Fibroblast of lung (primary cell): ENCODE data around the gene DND1. TPM values are rescaled to one million over a fixed set of nuclear protein-coding genes. Genes with fewer than 3 reads are reported as not detected.
A peak's percentile ranks its signal among the peaks of the same experiment; 100 is the strongest.

Experiments used
- DNase-seq, 2 donors: peaks; one replicate each; pipeline versions ENCODE4 v3.0.0 to v3.0.0-alpha.2; 2010; ENCODE audit warnings: low read depth in 2 of 2
- H2AFZ ChIP-seq: 2 replicates; pipeline ENCODE4 v1.5.1; 2012; ENCODE audit warnings: low read length, control low read depth, inconsistent platforms
- H3K27ac ChIP-seq: 2 replicates; pipeline ENCODE4 v1.5.1; 2011; ENCODE audit warnings: low read length, control low read depth; ENCODE audit not compliant: insufficient read depth
- H3K27me3 ChIP-seq: 2 replicates; pipeline ENCODE4 v1.5.1; 2011; ENCODE audit warnings: mild to moderate bottlenecking, low read length; ENCODE audit not compliant: control insufficient read depth, insufficient read depth
- H3K36me3 ChIP-seq: 2 replicates; pipeline ENCODE4 v1.5.1; 2011; ENCODE audit warnings: low read length; ENCODE audit not compliant: control insufficient read depth, insufficient read depth
- H3K4me1 ChIP-seq: 2 replicates; pipeline ENCODE4 v1.5.1; 2011; ENCODE audit warnings: low read length; ENCODE audit not compliant: control insufficient read depth, insufficient read depth; ENCODE audit errors: extremely low read depth
- H3K4me2 ChIP-seq: 2 replicates; pipeline ENCODE4 v1.5.1; 2011; ENCODE audit warnings: low read length, control low read depth; ENCODE audit not compliant: insufficient read depth; ENCODE audit errors: extremely low read depth
- H3K4me3 ChIP-seq, 4 experiments: fragments of 200-600 bp in 1 of 4; sonication (generic) in 1 of 4; replicated peaks in 1 of 4; 2 replicates each; pipeline ENCODE4 v1.5.1; 2011 to 2016; ENCODE audit warnings: low read length in 4 of 4, low read depth in 3 of 4, mild to moderate bottlenecking in 3 of 4, control low read depth in 2 of 4, inconsistent platforms in 1 of 4, mixed read lengths in 1 of 4; ENCODE audit not compliant: insufficient read depth in 1 of 4; ENCODE audit errors: control extremely low read depth in 1 of 4
- H3K79me2 ChIP-seq: 2 replicates; pipeline ENCODE4 v1.5.1; 2012; ENCODE audit warnings: mild to moderate bottlenecking, low read length, inconsistent platforms; ENCODE audit not compliant: control insufficient read depth, insufficient read depth
- H3K9ac ChIP-seq: 2 replicates; pipeline ENCODE4 v1.5.1; 2011; ENCODE audit warnings: mild to moderate bottlenecking, low read length, control low read depth; ENCODE audit not compliant: insufficient read depth
- H3K9me3 ChIP-seq: 2 replicates; pipeline ENCODE4 v1.5.1; 2012; ENCODE audit warnings: low read depth, low read length; ENCODE audit not compliant: control insufficient read depth, insufficient read depth
- H4K20me1 ChIP-seq: 2 replicates; pipeline ENCODE4 v1.5.1; 2011; ENCODE audit warnings: low read length; ENCODE audit not compliant: control insufficient read depth, insufficient read depth; ENCODE audit errors: extremely low read depth
- CTCF ChIP-seq, 2 donors: IDR thresholded peaks in 1 of 2; conservative IDR thresholded peaks in 1 of 2; 1 replicate in 1 of 2; 2 replicates in 1 of 2; pipeline ENCODE4 v1.5.1; 2011 to 2012; ENCODE audit warnings: low read length in 2 of 2, control low read depth in 1 of 2, inconsistent platforms in 1 of 2, low read depth in 1 of 2, mild to moderate bottlenecking in 1 of 2
- EZH2 ChIP-seq: IDR thresholded peaks from 2 replicates; pipeline ENCODE4 v1.5.1; 2012; ENCODE audit warnings: low read length, control low read depth, mild to moderate bottlenecking; ENCODE audit errors: missing control alignments
- polyA plus RNA-seq, 2 donors: library from polyadenylated mRNA; depleted of rRNA in 1 of 2; stranded (reverse) in 1 of 2; unstranded in 1 of 2; fragments of >200 nt; gene quantifications; 2 replicates each; pipeline ENCODE4 v1.2.1, GENCODE V29; 2011 to 2012; ENCODE audit warnings: missing spikeins in 1 of 2
- total RNA-seq: library from RNA; depleted of rRNA; stranded (reverse); fragments of >200 nt; gene quantifications from 2 replicates; pipeline ENCODE4 v1.2.1, GENCODE V29; 2014

Gene DND1
- total and polyA plus RNA-seq, 2 donors (not counting 1 experiment from before 2014, with no cell fraction given): 0.15 to 0.33 TPM

- DNase-seq: peak in 1 of 2 donors; percentile 6
- peaks cover 13% of the 10 kb centered on the region for H3K36me3 ChIP-seq
These were observed 26.3 kb downstream of the DND1 start for GRCh38 chr5:140647042-140647419.

GRCh38 chr5:140642718-140643117, 30.7 kb downstream of the DND1 start:
- DNase-seq: peak; percentile 65 to 84

More at GRCh38 chr5:140647042-140647419, 26.3 kb downstream of the DND1 start:
- TF ChIP-seq EZH2: no peak
- TF ChIP-seq CTCF (conservative IDR thresholded peaks at IDR 0.05 in 1 of 2, IDR thresholded peaks at IDR 0.05 in 1 of 2; ENCODE audit: low read depth in 1 of 2, low read length in 2 of 2): no peak
- Histone ChIP-seq H3K4me1 (peaks cover 4% of the 10 kb centered on the region), H4K20me1 (no peaks in the 10 kb centered on the region), H3K27ac (peak overlapping the region; percentile 80), H3K27me3 (no peaks in the 10 kb centered on the region), H3K4me3 (peak overlapping the region; percentile 87 to 93 (median 92)), H3K79me2 (peaks cover 25% of the 10 kb centered on the region), H3K9ac (peak overlapping the region; percentile 85), H2AFZ (peak overlapping the region; percentile 82), H3K4me2 (peak overlapping the region; percentile 98), H3K9me3 (no peaks in the 10 kb centered on the region)

GRCh38 chr5:140641716-140642115, 31.7 kb downstream of the DND1 start:
- no peak for TF ChIP-seq EZH2
- no peak for TF ChIP-seq CTCF (conservative IDR thresholded peaks at IDR 0.05 in 1 of 2, IDR thresholded peaks at IDR 0.05 in 1 of 2; ENCODE audit: low read depth in 1 of 2, low read length in 2 of 2)
- no peak overlapping the region for H3K4me3 ChIP-seq
- H3K9ac ChIP-seq: no peak overlapping the region
- no peak overlapping the region for H2AFZ ChIP-seq
- H3K4me1 ChIP-seq: peaks cover 4% of the 10 kb centered on the region
- H3K4me2 ChIP-seq: no peak overlapping the region
- H3K9me3 ChIP-seq: no peaks in the 10 kb centered on the region
- H3K27me3 ChIP-seq: no peaks in the 10 kb centered on the region
- peaks cover 11% of the 10 kb centered on the region for H3K36me3 ChIP-seq
- H4K20me1 ChIP-seq: no peaks in the 10 kb centered on the region
- DNase-seq: no peak
- H3K79me2 ChIP-seq: peaks cover 14% of the 10 kb centered on the region
- H3K27ac ChIP-seq: no peak overlapping the region

More at GRCh38 chr5:140642718-140643117, 30.7 kb downstream of the DND1 start:
- H4K20me1 ChIP-seq: no peaks in the 10 kb centered on the region
- H3K27me3 ChIP-seq: no peaks in the 10 kb centered on the region
- no peak overlapping the region for H3K4me2 ChIP-seq
- TF ChIP-seq CTCF (conservative IDR thresholded peaks at IDR 0.05 in 1 of 2, IDR thresholded peaks at IDR 0.05 in 1 of 2; ENCODE audit: low read depth in 1 of 2, low read length in 2 of 2): no peak
- no peak for TF ChIP-seq EZH2
- H3K9ac ChIP-seq: no peak overlapping the region
- peaks cover 4% of the 10 kb centered on the region for H3K4me1 ChIP-seq
- H3K79me2 ChIP-seq: peaks cover 21% of the 10 kb centered on the region
- H3K4me3 ChIP-seq: no peak overlapping the region
- no peak overlapping the region for H3K27ac ChIP-seq
- H3K36me3 ChIP-seq: peaks cover 11% of the 10 kb centered on the region
- H3K9me3 ChIP-seq: no peaks in the 10 kb centered on the region
- no peak overlapping the region for H2AFZ ChIP-seq
